HCT116 (cell line): ENCODE measurements around the gene ADGRF4. TPM values are rescaled to one million over a fixed set of nuclear protein-coding genes. Genes with fewer than 3 reads are reported as not detected.

Source experiments
- ATAC-seq: fragments of 200-7000 bp; cut with Tn5 transposase; 2 replicates; pipeline ENCODE4 v1.9.1; 2020; ENCODE audit warnings: mild to moderate bottlenecking, moderate library complexity
- BruUV-seq: library from RNA; stranded (reverse); fragments of 400-500 nt; replicated peaks from 2 replicates; lab custom pipeline; 2021; lab: Mats Ljungman, UMichigan
- CTCF ChIA-PET: fragments of 300-600 bp; sonication (Branson Sonifier 250); formaldehyde crosslinking; loops from one replicate; lab custom pipeline; 2021; ENCODE audit warnings: antibody characterized with exemption; lab: Charles Lee
- POLR2A ChIA-PET: fragments of 300-600, 350-600 bp; sonication (Branson Sonifier 250); formaldehyde crosslinking; loops from one replicate; lab custom pipeline; 2021; ENCODE audit warnings: antibody characterized with exemption; lab: Charles Lee
- RAD21 ChIA-PET, 2 experiments: fragments of 300-600 bp; sonication (Branson Sonifier 250); formaldehyde crosslinking; loops; one replicate each; lab custom pipeline; 2023; ENCODE audit warnings: low total read pairs in 2 of 2; ENCODE audit not compliant: uncharacterized antibody in 2 of 2, unreplicated experiment in 2 of 2, low non-redundant PET in 1 of 2; lab: Charles Lee
- DNase-seq: peaks from one replicate; pipeline ENCODE4 v3.0.0-alpha.2; 2010; ENCODE audit warnings: low read depth, low spot score
- H2AFZ ChIP-seq: fragments of 200-600 bp; shearing (Covaris generic), sonication (generic); 2 replicates; pipeline ENCODE4 v1.6.1; 2017; ENCODE audit warnings: low read depth, mixed run types, mixed read lengths, antibody characterized with exemption, low read length; ENCODE audit not compliant: poor library complexity, severe bottlenecking
- H3K27ac ChIP-seq: 2 replicates; pipeline ENCODE4 v1.5.1; 2012; ENCODE audit warnings: low read depth, low read length
- H3K27me3 ChIP-seq: fragments of 200-600 bp; sonication (generic); 2 replicates; pipeline ENCODE4 v1.6.1; 2016; ENCODE audit warnings: mixed run types, low read length, mixed read lengths; ENCODE audit not compliant: insufficient read depth
- H3K36me3 ChIP-seq, 2 experiments: fragments of 200-500 bp in 1 of 2; fragments of 200-600 bp in 1 of 2; sonication (Bioruptor generic) in 1 of 2; sonication (generic) in 1 of 2; 2 replicates each; pipeline versions ENCODE4 v1.5.1 to v1.6.1; 2014 to 2016; ENCODE audit warnings: low read length in 2 of 2, inconsistent platforms in 1 of 2, mixed read lengths in 1 of 2, mixed run types in 1 of 2; ENCODE audit not compliant: insufficient read depth in 2 of 2, control insufficient read depth in 1 of 2
- H3K4me1 ChIP-seq, 2 experiments: fragments of 200-600 bp in 1 of 2; sonication (generic) in 1 of 2; 2 replicates each; pipeline versions ENCODE4 v1.5.1 to v1.6.1; 2012 to 2017; ENCODE audit warnings: low read length in 2 of 2, inconsistent platforms in 1 of 2, mild to moderate bottlenecking in 1 of 2, mixed read lengths in 1 of 2, mixed run types in 1 of 2, moderate library complexity in 1 of 2; ENCODE audit not compliant: insufficient read depth in 2 of 2, control insufficient read depth in 1 of 2
- H3K4me2 ChIP-seq: fragments of 200-600 bp; sonication (generic); 2 replicates; pipeline ENCODE4 v1.6.1; 2017; ENCODE audit warnings: mixed run types, low read length, mixed read lengths
- H3K4me3 ChIP-seq, 2 experiments: fragments of 200-600 bp in 1 of 2; sonication (generic) in 1 of 2; replicated peaks in 1 of 2; 2 replicates each; pipeline ENCODE4 v1.5.1; 2011 to 2016; ENCODE audit warnings: low read length in 2 of 2, control low read depth in 1 of 2, low read depth in 1 of 2, mild to moderate bottlenecking in 1 of 2, mixed read lengths in 1 of 2, mixed run types in 1 of 2
- H3K79me2 ChIP-seq: fragments of 200-600 bp; sonication (generic); 2 replicates; pipeline ENCODE4 v1.6.1; 2017; ENCODE audit warnings: mild to moderate bottlenecking, mixed run types, low read length, moderate library complexity, mixed read lengths; ENCODE audit not compliant: insufficient read depth
- H3K9ac ChIP-seq: fragments of 200-600 bp; sonication (generic); 2 replicates; pipeline ENCODE4 v1.6.1; 2016; ENCODE audit warnings: low read length, mixed read lengths
- H3K9me2 ChIP-seq: fragments of 200-600 bp; sonication (generic), shearing (Covaris generic); 2 replicates; pipeline ENCODE4 v1.6.1; 2017; ENCODE audit warnings: mixed run types, mild to moderate bottlenecking, moderate library complexity; ENCODE audit not compliant: insufficient read depth
- H3K9me3 ChIP-seq, 2 experiments: fragments of 200-500 bp in 1 of 2; fragments of 200-600 bp in 1 of 2; sonication (Bioruptor generic) in 1 of 2; sonication (generic) in 1 of 2; 2 replicates each; pipeline ENCODE4 v1.6.1; 2014 to 2017; ENCODE audit warnings: low read length in 2 of 2, mixed read lengths in 2 of 2, inconsistent platforms in 1 of 2, low read depth in 1 of 2, mild to moderate bottlenecking in 1 of 2, mixed run types in 1 of 2, moderate library complexity in 1 of 2; ENCODE audit not compliant: control insufficient read depth in 1 of 2, insufficient read depth in 1 of 2
- H4K20me1 ChIP-seq: fragments of 200-600 bp; sonication (generic), shearing (Covaris generic); 2 replicates; pipeline ENCODE4 v1.6.1; 2017; ENCODE audit warnings: mixed run types, mild to moderate bottlenecking, moderate library complexity; ENCODE audit not compliant: insufficient read depth
- CBX3 ChIP-seq: IDR thresholded peaks from 2 replicates; pipeline ENCODE4 v1.6.1; 2012; ENCODE audit warnings: low read depth
- ELF1 ChIP-seq: IDR thresholded peaks from 2 replicates; pipeline ENCODE4 v1.6.1; 2012; ENCODE audit warnings: low read depth, borderline replicate concordance
- EZH2 ChIP-seq: fragments of 200-600 bp; sonication (generic); IDR thresholded peaks from 2 replicates; pipeline ENCODE4 v1.6.1; 2017; ENCODE audit warnings: antibody characterized with exemption, mixed run types
- FOSL1 ChIP-seq: IDR thresholded peaks from 2 replicates; pipeline ENCODE4 v1.6.1; 2012; ENCODE audit warnings: low read depth
- JUND ChIP-seq: IDR thresholded peaks from 2 replicates; pipeline ENCODE4 v1.6.1; 2012
- POLR2A ChIP-seq: IDR thresholded peaks from 2 replicates; pipeline ENCODE4 v1.7.0; 2011; ENCODE audit warnings: borderline replicate concordance; ENCODE audit not compliant: insufficient read depth, insufficient read length; ENCODE audit errors: extremely low read depth
- POLR2AphosphoS5 ChIP-seq: IDR thresholded peaks from 2 replicates; pipeline ENCODE4 v1.6.1; 2011; ENCODE audit warnings: mild to moderate bottlenecking, low read depth, low read length, moderate library complexity
- SP1 ChIP-seq: IDR thresholded peaks from 2 replicates; pipeline ENCODE4 v1.6.1; 2012; ENCODE audit warnings: low read depth
- SRF ChIP-seq: IDR thresholded peaks from 2 replicates; pipeline ENCODE4 v1.6.1; 2012; ENCODE audit warnings: low read depth
- TCF7L2 ChIP-seq: IDR thresholded peaks from 2 replicates; pipeline ENCODE4 v1.7.0; 2011; ENCODE audit warnings: borderline replicate concordance, inconsistent platforms; ENCODE audit not compliant: insufficient read depth, insufficient read length; ENCODE audit errors: extremely low read depth
- ZFX ChIP-seq: fragments of 450-650 bp; IDR thresholded peaks from 2 replicates; pipeline ENCODE4 v1.6.1; 2017
- intact Hi-C: fragments of 100-400 bp; cut with micrococcal nuclease; formaldehyde crosslinking; loops from 2 replicates; pipeline ENCODE4 v1.10.0; 2022
- total RNA-seq: library from RNA; stranded (reverse); gene quantifications from one replicate; pipeline ENCODE4 v1.2.1, GENCODE V29; 2021; ENCODE audit not compliant: unreplicated experiment
- TF ChIP-seq, protein P1 (sequence below), 3 experiments: fragments of 200-600 bp in 1 of 3; sonication (generic) in 1 of 3; IDR thresholded peaks in 2 of 3; conservative IDR thresholded peaks in 1 of 3; 2 replicates each; pipeline ENCODE4 v1.5.1; 2012 to 2017; ENCODE audit warnings: low read depth in 2 of 3, low read length in 2 of 3, antibody characterized with exemption in 1 of 3, borderline replicate concordance in 1 of 3, control low read depth in 1 of 3, mild to moderate bottlenecking in 1 of 3, mixed read lengths in 1 of 3, mixed run types in 1 of 3, moderate library complexity in 1 of 3; ENCODE audit not compliant: insufficient read depth in 1 of 3
- TF ChIP-seq, protein P2 (sequence below): IDR thresholded peaks from 2 replicates; pipeline ENCODE4 v1.6.1; 2012
- TF ChIP-seq, protein P3 (sequence below): IDR thresholded peaks from 2 replicates; pipeline ENCODE4 v1.6.1; 2012
- TF ChIP-seq, protein P4 (sequence below): IDR thresholded peaks from 2 replicates; pipeline ENCODE4 v1.6.1; 2011; ENCODE audit warnings: mild to moderate bottlenecking, low read length, moderate library complexity; ENCODE audit not compliant: insufficient replicate concordance; ENCODE audit errors: extremely low read depth

ADGRF4 gene
- total RNA-seq, 1 experiment from 2014 or later, result not detected

DNA sequence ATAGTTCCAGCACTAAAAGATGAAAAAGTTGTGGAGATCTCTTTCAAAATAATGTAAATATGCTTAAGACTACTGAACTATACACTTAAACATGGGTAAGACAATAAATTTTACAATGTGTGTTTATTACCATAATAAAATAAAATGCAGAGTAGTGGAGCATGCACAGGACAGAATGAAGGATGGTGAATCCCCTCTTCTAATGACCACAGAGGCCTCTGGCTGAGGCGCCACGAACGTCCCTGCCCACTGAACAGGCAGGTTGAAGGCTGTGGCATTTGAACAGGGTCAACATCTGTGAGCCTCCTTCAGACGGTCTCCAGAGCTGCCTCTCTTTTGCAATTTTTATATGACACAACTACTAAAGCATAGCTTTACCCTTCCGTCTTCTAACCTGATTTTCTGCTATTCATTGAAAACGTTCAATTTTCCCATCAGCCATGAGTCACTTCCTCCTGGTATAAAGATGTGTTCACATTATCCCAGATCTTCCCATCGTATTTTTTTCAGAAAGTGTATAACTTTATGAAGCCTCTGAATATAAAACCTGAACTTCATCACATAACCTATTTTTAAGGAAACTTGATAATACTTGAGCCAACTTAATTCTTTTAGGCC is 37.8 kb downstream of the ADGRF4 start:
- BruUV-seq, result no TSS peak
- Histone ChIP-seq H3K4me3 (no peak overlapping the region), H3K79me2 (no peaks in the 10 kb centered on the region), H3K9me2 (no peaks in the 10 kb centered on the region), H3K27ac (no peak overlapping the region), H3K4me2 (no peak overlapping the region), H3K27me3 (no peaks in the 10 kb centered on the region), H3K9ac (no peak overlapping the region), H2AFZ (no peak overlapping the region), H3K36me3 (no peaks in the 10 kb centered on the region), H3K4me1 (no peaks in the 10 kb centered on the region), H3K9me3 (no peaks in the 10 kb centered on the region), H4K20me1 (no peaks in the 10 kb centered on the region)
- POLR2A ChIA-PET, result no interaction called here
- intact Hi-C loops, result no loop called here
- CTCF ChIA-PET, result no interaction called here
- RAD21 ChIA-PET, result no interaction called here
- DNase-seq, result no peak
- TF ChIP-seq, protein P1, sequence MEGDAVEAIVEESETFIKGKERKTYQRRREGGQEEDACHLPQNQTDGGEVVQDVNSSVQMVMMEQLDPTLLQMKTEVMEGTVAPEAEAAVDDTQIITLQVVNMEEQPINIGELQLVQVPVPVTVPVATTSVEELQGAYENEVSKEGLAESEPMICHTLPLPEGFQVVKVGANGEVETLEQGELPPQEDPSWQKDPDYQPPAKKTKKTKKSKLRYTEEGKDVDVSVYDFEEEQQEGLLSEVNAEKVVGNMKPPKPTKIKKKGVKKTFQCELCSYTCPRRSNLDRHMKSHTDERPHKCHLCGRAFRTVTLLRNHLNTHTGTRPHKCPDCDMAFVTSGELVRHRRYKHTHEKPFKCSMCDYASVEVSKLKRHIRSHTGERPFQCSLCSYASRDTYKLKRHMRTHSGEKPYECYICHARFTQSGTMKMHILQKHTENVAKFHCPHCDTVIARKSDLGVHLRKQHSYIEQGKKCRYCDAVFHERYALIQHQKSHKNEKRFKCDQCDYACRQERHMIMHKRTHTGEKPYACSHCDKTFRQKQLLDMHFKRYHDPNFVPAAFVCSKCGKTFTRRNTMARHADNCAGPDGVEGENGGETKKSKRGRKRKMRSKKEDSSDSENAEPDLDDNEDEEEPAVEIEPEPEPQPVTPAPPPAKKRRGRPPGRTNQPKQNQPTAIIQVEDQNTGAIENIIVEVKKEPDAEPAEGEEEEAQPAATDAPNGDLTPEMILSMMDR (IDR thresholded peaks at IDR 0.05 in 2 of 3, conservative IDR thresholded peaks at IDR 0.05 in 1 of 3; ENCODE audit: borderline replicate concordance in 1 of 3, insufficient read depth in 1 of 3, low read depth in 2 of 3, low read length in 2 of 3), result no peak
- TF ChIP-seq ZFX, result no peak
- TF ChIP-seq JUND, result no peak
- TF ChIP-seq, protein P2, sequence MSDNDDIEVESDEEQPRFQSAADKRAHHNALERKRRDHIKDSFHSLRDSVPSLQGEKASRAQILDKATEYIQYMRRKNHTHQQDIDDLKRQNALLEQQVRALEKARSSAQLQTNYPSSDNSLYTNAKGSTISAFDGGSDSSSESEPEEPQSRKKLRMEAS, result no peak
- no peak for TF ChIP-seq FOSL1
- TF ChIP-seq, protein P3, sequence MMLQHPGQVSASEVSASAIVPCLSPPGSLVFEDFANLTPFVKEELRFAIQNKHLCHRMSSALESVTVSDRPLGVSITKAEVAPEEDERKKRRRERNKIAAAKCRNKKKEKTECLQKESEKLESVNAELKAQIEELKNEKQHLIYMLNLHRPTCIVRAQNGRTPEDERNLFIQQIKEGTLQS, result no peak
- no peak for TF ChIP-seq EZH2
- TF ChIP-seq ELF1, result no peak
- TF ChIP-seq POLR2AphosphoS5, result no peak
- no peak for TF ChIP-seq CBX3
- TF ChIP-seq TCF7L2, result no peak
- TF ChIP-seq, protein P4, sequence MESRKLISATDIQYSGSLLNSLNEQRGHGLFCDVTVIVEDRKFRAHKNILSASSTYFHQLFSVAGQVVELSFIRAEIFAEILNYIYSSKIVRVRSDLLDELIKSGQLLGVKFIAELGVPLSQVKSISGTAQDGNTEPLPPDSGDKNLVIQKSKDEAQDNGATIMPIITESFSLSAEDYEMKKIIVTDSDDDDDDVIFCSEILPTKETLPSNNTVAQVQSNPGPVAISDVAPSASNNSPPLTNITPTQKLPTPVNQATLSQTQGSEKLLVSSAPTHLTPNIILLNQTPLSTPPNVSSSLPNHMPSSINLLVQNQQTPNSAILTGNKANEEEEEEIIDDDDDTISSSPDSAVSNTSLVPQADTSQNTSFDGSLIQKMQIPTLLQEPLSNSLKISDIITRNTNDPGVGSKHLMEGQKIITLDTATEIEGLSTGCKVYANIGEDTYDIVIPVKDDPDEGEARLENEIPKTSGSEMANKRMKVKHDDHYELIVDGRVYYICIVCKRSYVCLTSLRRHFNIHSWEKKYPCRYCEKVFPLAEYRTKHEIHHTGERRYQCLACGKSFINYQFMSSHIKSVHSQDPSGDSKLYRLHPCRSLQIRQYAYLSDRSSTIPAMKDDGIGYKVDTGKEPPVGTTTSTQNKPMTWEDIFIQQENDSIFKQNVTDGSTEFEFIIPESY, result no peak
- TF ChIP-seq POLR2A, result no peak
- no peak for TF ChIP-seq SRF
- no peak for TF ChIP-seq SP1
- no peak for ATAC-seq
